HFFc6 (cell line): Measurements from ENCODE around the gene ADCY2. TPM values are rescaled to one million over a fixed set of nuclear protein-coding genes. Genes with fewer than 3 reads are reported as not detected.

Source experiments
- DNase-seq: peaks from one replicate; pipeline ENCODE4 v3.0.0-alpha.2; 2018
- H3K27ac Mint-ChIP-seq: 2 replicates; pipeline ENCODE4 v1.8.0; 2020; ENCODE audit warnings: mild to moderate bottlenecking, mixed read lengths
- H3K27me3 Mint-ChIP-seq: 2 replicates; pipeline ENCODE4 v1.8.0; 2021; ENCODE audit warnings: mild to moderate bottlenecking, moderate library complexity, mixed read lengths; ENCODE audit not compliant: insufficient read depth
- H3K36me3 Mint-ChIP-seq: 2 replicates; pipeline ENCODE4 v1.8.0; 2021; ENCODE audit warnings: low read depth, mixed read lengths
- H3K4me1 Mint-ChIP-seq: 2 replicates; pipeline ENCODE4 v1.8.0; 2020; ENCODE audit warnings: low read depth, mixed read lengths
- H3K4me3 Mint-ChIP-seq: 2 replicates; pipeline ENCODE4 v1.8.0; 2020; ENCODE audit warnings: mild to moderate bottlenecking, moderate library complexity, mixed read lengths
- H3K9me3 Mint-ChIP-seq: 2 replicates; pipeline ENCODE4 v1.8.0; 2020; ENCODE audit warnings: mild to moderate bottlenecking, mixed read lengths
- CTCF ChIP-seq: fragments of 200-600 bp; sonication (generic); IDR thresholded peaks from 2 replicates; pipeline ENCODE4 v1.5.0; 2021; ENCODE audit warnings: antibody characterized with exemption, mild to moderate bottlenecking
- total RNA-seq, 6 experiments: library from RNA; stranded (reverse); fragmentation: NEBNext Ultra II Directional; extraction: Animal tissue kit (Norgen Biotek cat#: 25700); gene quantifications; 2 replicates in 1 of 6; 3 replicates in 5 of 6; pipeline ENCODE4 v1.2.3, GENCODE V29; 2021

Gene ADCY2
- total RNA-seq, 6 experiments from 2014 or later: not detected

GRCh38 chr5:7714119-7714518 is 318.2 kb downstream of the ADCY2 start:
- H3K27ac Mint-ChIP-seq: no peak overlapping the region
- no peaks in the 10 kb centered on the region for H3K27me3 Mint-ChIP-seq
- H3K4me3 Mint-ChIP-seq: no peak overlapping the region
- H3K4me1 Mint-ChIP-seq: no peaks in the 10 kb centered on the region
- H3K36me3 Mint-ChIP-seq: no peaks in the 10 kb centered on the region
- DNase-seq: no peak
- TF ChIP-seq CTCF: no peak
- H3K9me3 Mint-ChIP-seq: peaks cover 23% of the 10 kb centered on the region

- no peak for DNase-seq
- H3K27ac Mint-ChIP-seq: no peak overlapping the region
- H3K27me3 Mint-ChIP-seq: no peaks in the 10 kb centered on the region
- H3K9me3 Mint-ChIP-seq: peaks cover 23% of the 10 kb centered on the region
- H3K4me3 Mint-ChIP-seq: no peak overlapping the region
- no peaks in the 10 kb centered on the region for H3K4me1 Mint-ChIP-seq
- no peaks in the 10 kb centered on the region for H3K36me3 Mint-ChIP-seq
- no peak for TF ChIP-seq CTCF
These were observed 318.8 kb downstream of the ADCY2 start for GRCh38 chr5:7714697-7715096.

- Mint-ChIP-seq H3K4me3 (no peak overlapping the region), H3K27me3 (no peaks in the 10 kb centered on the region), H3K4me1 (no peaks in the 10 kb centered on the region), H3K27ac (no peak overlapping the region), H3K36me3 (no peaks in the 10 kb centered on the region), H3K9me3 (peaks cover 29% of the 10 kb centered on the region)
- TF ChIP-seq CTCF: no peak
- DNase-seq: no peak
These were observed 321.8 kb downstream of the ADCY2 start for GRCh38 chr5:7717691-7718090.

GRCh38 chr5:7728076-7728475 is 332.1 kb downstream of the ADCY2 start:
- Mint-ChIP-seq H3K4me1 (no peaks in the 10 kb centered on the region), H3K36me3 (peaks cover 4% of the 10 kb centered on the region; the same call in 1 of the 2 replicates), H3K9me3 (peaks cover 16% of the 10 kb centered on the region; the same call in 1 of the 2 replicates), H3K27me3 (no peaks in the 10 kb centered on the region), H3K27ac (no peak overlapping the region), H3K4me3 (no peak overlapping the region)
- no peak for DNase-seq
- no peak for TF ChIP-seq CTCF

GRCh38 chr5:7741415-7742065 is 345.6 kb downstream of the ADCY2 start:
- peaks cover 5% of the 10 kb centered on the region; the same call in 1 of the 2 replicates for H3K4me1 Mint-ChIP-seq
- H3K27ac Mint-ChIP-seq: no peak overlapping the region
- no peak for TF ChIP-seq CTCF
- no peaks in the 10 kb centered on the region for H3K27me3 Mint-ChIP-seq
- H3K9me3 Mint-ChIP-seq: no peaks in the 10 kb centered on the region
- DNase-seq: no peak
- H3K36me3 Mint-ChIP-seq: no peaks in the 10 kb centered on the region
- H3K4me3 Mint-ChIP-seq: no peak overlapping the region
